HG03025 (cell line): ENCODE data around the gene NPAS3.

Experiments
- ATAC-seq: cut with Tn5 transposase; IDR thresholded peaks from one replicate; pipeline ENCODE4 v1.9.1; 2021; ENCODE audit warnings: mild to moderate bottlenecking, moderate library complexity; ENCODE audit not compliant: unreplicated experiment, low FRiP score

Gene NPAS3

DNA sequence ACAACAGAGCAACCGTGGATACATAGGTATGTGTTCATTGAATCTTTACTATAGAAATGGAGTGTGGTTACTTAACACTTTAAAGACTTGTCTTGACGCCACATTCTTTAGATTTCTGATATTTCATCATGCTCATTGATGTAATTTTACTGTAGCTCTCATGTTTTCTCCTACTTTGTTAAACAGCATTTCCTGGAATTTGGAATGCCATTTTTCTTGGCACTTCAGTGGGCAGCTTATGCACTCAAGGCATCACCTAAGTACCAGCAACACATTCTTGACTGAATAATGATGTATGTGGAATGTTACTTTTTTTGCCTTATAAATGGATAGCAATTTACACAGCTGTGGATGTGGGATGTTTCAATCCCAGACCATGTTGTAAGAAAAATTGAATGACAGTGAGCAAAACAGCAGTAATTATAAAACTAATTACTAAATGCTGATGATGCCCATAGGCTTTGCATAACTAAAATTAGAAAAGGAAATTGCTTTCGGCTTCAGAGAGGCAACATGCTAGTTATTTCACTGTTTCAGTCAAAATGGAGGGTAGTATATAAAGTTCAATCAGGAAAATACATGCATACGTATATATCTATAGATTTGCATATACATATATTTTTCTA, 298.5 kb downstream of the NPAS3 start:
- no peak for ATAC-seq

DNA sequence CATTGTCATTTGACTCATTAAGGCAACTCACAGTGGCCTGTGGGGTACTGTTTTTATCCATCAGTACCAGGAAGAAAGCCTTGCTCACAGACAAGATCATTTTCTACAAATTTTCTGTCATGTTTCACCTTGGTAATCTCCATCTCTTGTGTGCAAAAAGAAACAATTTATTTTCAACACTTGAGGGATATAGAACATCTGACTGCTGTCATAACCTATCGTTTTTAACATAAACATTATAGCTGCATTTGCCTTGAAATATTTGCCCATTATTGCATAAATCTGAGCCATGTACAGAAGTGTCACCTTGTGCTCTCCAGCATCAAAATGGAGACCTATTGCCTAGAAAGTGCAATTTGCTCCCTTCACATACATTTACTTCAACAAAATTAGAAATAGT, 300.8 kb downstream of the NPAS3 start:
- ATAC-seq = no peak

DNA sequence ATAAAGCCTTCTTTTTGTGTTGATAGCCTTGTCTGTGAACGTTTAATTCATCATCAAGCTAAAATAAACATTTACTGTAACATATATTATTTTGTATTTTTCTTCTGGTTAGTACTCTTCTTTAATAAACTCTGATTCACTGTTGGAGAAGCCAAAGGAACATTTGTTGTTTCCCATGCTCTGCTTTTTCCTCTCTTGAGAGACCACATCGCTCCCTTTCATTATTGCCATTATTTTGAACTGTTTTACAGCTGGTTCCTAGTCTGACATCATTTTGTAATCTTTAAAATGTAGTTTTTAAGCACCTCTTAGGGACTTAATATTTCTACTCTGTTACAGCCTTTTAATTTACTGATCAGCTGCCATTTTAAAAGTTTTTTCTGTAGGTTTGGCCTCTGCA, 301.8 kb downstream of the NPAS3 start:
- no peak for ATAC-seq

DNA sequence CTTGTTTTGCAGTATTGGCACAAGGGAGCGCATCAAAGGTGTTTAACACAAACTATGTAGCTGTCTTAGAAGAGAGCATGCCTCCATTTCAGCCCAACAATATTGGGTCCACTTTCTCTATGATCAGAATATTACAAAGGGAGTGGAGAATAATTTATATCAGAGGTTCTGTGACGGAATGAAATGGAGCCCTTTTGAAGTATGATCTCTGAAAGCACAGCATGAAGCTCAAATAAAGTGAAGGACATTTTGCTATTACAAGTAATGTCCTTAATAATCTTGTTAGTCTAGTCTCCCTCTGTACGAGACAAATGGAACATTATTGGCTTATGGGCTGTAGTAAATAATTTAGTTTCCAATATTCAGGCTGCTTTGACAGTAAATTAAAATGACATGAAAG, 302.7 kb downstream of the NPAS3 start:
- no peak for ATAC-seq

DNA sequence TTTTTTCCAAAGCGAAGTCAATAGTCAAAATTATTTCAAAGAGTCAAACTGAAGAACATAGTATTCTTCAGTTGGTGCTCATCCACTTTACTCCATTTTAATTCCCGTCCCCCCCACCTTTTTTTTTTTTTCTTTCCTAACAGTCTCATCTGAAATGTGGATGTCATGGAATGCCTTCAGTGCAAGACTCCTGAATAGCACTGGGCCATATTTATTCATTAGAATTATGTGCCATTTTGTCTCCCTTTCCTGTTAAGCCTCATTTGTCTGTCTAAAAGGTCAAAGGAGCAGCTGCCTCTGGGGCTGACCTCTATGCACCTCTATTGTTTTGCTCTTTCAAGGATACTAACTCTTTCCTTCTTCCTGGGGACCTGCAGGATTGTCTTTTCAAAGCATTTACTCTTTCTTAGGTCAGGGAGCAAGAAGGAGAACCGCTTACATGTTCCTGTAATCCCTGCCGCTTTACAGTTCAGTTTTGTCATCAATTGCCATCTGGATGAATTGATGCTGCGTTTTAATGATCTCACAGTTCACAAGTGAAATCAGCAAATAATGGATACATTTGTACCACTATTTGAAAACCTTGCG, 310.6 kb downstream of the NPAS3 start:
- ATAC-seq = no peak

DNA sequence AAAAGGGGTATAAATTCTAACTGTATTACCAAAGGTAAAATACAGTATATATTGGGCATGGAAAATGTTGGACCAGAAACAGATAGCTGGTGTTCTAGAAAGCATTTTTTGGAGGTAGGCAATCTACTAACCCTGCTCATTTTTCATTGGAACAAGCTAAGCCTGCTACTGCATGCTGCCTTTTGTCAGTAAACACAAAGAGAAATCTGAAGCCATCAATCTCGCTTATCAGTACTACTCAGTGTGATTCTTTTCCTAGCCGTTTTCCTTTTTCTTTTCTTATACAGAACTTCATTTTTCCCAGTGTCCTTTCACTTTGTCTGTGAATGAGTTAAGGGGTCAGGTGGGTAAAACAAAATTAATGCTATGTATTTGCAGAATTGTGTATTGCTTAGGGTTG, 312.3 kb downstream of the NPAS3 start:
- ATAC-seq = no peak

DNA sequence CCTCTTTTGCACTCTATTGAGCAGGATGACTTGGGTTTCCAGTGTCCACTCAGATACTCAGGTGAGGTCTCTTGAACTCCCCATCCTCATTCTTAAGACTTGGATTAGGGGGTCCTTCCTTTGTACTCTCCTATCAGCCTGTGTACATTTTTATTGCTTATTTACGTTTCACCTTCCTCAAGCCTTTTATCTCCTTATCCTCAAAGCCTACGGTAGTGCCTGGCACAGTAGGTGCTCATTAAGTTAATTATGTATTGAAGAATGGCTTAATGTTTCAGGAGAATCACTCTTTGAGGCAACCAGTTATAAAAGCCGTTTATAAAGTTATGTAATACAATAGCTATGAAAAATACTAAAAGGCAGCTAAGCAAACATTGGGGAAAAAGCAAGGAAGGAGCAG, 315.7 kb downstream of the NPAS3 start:
- ATAC-seq = no peak

DNA sequence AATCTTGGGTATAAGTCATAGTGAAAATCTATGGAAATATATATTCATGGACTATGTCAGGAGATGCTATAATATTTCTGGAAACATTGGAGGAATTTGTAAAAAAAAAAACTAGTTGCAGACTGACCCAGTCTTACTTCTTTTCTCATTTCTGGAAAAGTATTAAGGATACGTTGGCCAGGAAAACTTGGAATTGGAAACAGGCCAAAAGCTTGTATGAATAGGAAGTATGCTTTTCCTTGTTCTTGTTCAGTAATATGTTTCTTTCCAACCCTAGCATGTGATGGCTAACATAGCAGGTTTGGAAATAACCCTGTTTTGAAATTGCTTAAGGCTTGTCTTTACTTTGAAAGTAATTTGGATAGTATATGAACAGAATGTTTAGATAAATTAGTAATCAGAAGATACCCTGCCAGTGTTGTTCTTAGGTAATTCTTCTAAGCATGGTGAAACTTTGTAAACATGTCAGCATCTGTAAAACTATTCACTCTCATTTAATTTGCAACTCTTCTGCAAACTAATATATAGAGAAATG, 316.2 kb downstream of the NPAS3 start:
- ATAC-seq = no peak

DNA sequence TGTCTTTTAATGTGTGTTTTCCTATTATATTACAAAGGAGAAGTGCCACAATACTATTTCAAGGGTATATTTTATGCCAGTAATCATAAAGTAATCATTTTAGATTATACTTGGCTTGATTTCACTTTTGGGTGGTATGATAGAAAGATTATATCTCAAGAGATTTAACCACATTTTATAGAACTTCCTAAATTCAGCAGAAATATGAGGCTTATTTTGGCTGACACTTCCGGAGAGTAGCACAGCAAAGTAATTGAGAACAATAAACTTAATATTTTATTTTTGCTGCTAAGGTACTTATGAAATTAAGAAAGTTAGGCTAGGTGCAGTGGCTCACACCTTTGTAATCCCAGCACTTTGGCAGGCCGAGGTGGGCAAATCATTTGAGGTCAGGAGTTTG, 319.1 kb downstream of the NPAS3 start:
- ATAC-seq = no peak

DNA sequence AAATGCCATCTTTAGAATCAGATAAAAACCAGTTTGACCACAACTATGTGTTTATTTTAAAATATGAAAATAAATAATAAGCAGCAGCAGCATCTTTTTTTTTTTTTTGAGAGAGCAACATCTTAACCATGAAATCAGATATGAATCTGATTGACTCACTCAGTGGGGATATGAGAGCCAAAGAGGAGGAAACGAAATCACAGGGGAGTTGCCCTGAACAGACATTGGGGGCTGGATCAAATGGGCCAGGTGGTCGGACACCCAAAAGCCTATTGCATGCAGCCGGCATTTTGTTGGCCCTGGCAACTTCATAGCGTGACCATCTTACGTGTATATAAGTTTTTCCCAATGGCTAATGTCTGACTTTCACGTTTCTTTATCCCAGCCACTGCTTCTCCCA, 321.1 kb downstream of the NPAS3 start:
- ATAC-seq = no peak

DNA sequence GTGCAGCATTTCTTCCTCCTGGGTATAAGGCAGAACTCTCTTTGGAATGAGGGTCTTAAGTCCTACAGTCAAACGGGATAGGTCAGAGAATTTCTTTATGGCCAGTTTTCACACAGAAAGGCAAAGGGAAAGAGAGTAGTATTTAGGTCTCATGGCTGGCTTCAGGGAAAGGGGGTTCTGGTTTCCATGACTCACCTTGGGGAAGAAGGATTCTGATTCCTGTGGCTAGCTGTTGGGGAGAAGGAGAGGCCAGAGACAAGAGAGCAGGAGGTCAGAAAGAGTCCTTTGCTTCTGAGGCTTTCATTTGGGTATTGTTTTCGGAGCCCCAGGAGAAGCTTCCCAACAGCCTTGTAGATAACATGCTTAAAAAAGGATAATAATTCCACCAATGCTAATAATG, 332.5 kb downstream of the NPAS3 start:
- no peak for ATAC-seq

DNA sequence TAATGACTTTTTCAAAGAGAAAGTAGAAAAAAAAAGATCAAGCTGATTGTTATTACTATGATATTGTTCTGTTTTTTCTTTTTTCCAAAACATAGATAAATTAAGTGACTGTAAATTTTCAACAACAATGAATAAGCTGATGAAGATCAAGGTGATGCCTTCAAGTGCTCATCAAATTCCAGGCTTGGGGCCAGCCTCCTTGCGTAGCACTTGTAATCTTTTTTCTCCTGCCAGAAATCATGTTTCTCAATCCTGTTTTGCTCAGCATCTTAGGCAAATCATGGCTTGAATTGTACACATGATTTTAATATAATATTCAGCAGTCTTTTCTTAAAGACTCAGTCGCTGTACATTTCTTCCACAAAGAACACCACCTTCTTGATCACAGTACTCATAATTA, 333.2 kb downstream of the NPAS3 start:
- no peak for ATAC-seq

DNA sequence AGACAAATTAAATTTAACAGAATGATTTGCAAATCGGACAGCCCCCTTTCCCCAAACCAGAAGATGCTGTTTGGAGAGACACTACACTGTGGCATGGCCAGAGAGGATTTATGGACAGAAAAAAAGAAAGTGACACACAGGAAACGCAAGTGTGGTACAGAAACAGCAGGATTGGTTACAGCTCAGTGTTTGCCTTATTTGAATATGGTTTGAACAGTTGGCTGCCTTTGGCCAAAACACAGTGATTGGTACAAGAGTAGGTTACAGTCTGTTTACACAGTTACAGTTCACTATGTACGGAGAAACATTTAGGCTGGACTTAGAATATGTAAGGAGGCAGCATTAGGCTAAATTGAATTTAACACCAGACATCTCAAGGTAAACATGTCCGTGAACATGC, 335.3 kb downstream of the NPAS3 start:
- no peak for ATAC-seq

DNA sequence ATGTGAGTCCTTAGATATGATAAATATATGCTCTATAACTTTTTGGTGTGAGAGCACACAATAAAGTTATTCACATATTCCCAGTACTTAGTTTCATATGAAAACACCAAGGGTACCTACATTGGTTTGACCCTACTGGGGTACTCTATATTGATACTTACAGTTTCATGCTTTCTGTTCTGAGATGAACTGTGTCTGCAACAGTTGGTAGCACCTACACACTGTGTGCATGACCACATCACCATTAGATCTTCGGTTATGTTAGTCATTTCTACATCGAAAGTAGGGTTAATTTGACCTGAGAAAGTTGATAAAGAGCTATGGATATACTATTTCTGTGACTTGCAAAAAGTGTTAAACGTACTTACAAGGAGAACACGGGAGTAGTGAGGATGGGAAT, 337.2 kb downstream of the NPAS3 start:
- no peak for ATAC-seq

DNA sequence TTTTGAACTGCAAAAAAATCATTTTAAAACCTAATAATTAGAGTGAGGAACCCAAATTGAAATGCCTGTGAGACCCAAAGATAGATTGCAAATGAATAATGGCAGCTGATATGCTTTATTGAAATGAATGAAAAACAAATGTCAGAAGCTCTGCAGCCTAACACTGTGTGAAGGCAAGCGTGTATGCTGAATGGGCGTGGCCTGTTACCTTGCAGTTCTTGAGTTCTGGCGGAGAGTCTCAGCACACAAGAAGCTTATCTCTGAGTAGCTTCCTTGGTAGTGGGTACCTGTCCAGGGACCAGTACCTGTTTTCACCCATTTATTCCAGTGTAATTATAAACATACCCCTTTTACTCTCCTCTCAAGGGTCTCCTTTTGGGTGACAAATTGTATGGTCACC, 341.2 kb downstream of the NPAS3 start:
- no peak for ATAC-seq

DNA sequence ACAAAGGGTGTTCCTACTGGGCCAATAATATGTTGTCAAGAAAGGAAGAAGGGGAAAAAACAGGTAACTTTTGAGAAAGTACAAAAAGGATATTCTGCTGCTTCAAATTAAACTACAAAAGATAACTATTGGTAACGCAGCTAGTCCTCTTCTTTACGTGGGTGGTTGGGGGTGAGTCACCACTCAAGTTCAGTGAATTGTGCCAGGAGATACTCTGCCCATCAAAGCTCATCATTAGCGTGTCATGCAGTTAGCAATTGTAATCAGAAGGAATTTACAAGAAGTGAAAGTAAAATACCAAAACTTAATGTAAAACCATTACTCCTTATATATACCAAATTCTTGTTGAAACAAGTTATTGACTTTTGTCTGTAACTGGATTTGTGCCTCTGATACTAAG, 342.0 kb downstream of the NPAS3 start:
- no peak for ATAC-seq

DNA sequence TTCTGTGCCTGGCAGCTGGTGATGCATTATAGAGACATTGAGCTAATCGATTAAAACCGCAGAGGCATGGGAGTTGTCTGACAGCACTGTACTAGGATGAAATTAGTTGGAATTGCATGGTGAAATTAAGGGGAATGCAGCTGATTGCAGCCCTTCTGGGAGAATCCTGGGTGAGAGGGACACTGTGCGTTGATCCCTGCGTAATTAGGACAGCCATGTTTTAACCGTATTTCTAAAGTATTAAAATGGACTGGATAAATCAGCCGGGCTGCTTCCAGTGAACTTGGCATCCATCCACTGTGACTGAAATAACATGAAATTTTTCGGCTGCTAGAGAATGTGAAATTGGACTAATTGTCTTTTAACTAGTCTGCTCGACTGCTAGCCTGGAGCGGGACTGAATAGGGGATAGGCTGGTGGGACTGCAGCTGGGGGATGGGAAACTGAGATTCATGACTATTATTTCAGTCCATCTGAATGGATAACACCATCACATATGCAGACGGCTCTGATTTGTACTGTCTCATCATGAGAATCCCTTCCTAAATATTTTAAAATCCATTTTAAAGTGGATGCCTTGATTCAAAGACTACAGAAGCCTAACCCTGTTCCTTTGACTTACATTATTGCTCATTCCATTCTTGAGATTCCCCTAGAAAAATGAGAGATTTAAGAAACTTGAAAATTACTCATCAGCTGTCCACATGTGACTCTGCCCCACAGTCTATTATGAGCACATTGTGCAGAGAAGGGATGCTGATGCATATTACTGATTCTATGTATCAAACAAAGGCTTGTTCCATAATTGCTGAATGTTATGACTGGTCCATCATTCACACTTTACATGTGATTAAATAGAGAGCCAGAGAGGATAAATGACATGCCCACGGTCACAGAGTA, 343.9 kb downstream of the NPAS3 start:
- ATAC-seq = no peak

DNA sequence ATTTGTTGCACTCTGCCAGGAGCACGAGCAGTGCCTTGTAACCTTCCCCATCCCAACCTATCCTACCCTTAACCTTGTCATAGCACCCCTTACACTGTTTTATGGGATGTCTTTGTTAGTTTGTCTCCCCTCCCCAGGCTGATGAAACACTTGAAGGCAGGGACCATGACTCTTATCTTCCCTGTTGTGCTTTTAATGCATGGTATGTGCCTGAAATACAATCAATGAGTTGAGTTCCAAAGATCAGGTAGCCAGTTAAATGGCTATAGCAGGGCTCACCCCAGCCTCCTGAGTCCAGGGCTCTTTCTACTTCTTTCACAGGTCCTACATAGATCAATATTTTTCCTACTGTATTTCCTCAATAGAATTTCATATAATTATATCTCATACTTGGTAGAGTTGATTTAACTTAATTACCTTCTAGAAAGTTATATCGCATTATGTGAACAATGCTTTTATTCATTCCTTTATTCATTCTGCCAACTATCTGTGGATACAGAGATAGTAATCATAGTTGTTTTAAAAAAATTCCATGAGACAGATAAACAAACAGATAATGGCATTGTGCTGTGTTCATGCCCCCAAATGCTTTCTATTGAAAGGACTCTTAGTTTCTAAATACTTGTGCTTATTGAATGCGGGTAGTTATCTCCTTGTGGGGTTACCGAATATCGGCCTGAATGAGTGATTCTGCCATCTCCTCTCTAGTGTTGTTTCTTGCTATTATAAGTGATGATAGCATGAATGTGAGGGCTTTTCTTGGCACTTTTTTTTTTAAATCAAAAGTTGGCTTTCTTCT, 347.4 kb downstream of the NPAS3 start:
- ATAC-seq = no peak

DNA sequence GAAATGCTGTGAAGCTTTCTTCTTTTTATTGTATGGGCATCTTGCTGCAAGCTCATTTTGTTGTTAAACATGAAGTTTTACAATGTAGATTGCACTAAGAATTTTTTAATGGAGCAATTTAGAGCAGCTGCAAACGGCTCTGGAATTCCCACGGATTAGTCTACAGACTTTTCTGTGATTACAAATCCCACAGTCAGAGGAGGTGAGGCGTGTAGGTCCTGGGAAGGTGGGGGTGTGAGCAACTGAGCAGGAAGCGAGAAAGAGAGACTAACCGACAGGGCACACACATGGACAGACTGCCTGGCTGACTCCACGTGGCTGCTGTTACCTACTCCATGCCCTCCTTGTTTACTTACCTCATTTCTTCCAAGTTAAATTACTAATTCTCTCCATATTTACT, 348.5 kb downstream of the NPAS3 start:
- no peak for ATAC-seq

DNA sequence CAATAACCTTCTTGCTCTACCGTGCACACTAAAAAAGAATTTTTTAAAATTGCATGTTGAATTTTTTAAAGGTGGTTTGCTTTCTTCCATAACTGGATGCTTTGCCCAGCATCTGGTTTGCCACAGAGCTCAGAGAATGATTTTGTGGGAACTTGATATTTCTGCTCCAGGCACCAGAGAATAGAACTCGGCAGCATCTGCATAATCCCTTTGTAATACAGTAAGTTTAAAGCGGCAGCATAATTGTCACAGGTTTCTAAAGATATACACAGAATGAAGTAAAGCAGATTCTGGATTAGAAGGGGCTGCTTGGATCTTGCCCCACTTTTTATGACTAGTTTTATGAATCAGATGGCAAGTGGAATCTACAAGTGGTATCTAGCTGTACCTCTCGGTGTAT, 352.0 kb downstream of the NPAS3 start:
- ATAC-seq = no peak
